A549 (cell line): ENCODE results near the gene POLR2B.

Source experiments
- CHD2 ChIP-seq: fragments of 150-350 bp; IDR thresholded peaks from 2 replicates; pipeline ENCODE4 v1.6.1; 2014; ENCODE audit warnings: low read length; ENCODE audit not compliant: partially characterized antibody
- NPAS2 ChIP-seq: fragments of 250-450 bp; sonication (Bioruptor Pico); IDR thresholded peaks from 2 replicates; pipeline ENCODE4 v1.8.0; 2022; ENCODE audit warnings: mild to moderate bottlenecking, moderate library complexity, borderline replicate concordance
- POLR2A ChIP-seq: IDR thresholded peaks from 2 replicates; pipeline ENCODE4 v1.6.1; 2012; ENCODE audit warnings: mild to moderate bottlenecking, low read length
- ZC3H11A ChIP-seq: fragments of 450-650 bp; IDR thresholded peaks from 2 replicates; pipeline ENCODE4 v1.6.1; 2014; ENCODE audit warnings: antibody characterized with exemption, mild to moderate bottlenecking
- TF ChIP-seq, protein P1 (sequence below): fragments of 450-650 bp; IDR thresholded peaks from 2 replicates; pipeline ENCODE4 v1.6.1; 2014; ENCODE audit warnings: antibody characterized with exemption
- TF ChIP-seq, protein P2 (sequence below): fragments of >200 bp; sonication (Bioruptor Twin); formaldehyde crosslinking; IDR thresholded peaks from 3 replicates; pipeline ENCODE4 v1.5.1; 2016

DNA sequence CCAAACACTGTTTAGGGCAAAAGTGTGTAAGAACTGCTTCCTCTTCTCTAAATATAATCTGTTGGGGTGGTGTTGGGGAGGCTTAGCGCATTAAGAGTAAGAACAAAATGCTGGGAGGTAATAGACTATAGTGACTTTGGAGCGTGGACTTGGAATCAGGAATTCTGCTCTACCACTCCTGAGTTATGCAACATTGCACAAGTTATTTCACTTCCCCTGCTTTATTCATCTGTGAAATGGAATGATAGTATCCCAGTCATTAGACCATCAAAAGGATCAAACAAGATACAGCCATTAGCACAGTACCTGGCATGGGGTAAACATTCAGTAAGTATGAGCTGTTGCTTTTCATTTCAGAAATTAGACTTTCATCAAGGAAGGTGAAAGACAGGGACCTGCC lies 72.8 kb downstream of the POLR2B start:
- TF ChIP-seq ZC3H11A (no peak), NPAS2 (CRISPR knock-in tag) (no peak), CHD2 (no peak), POLR2A (no peak)
- TF ChIP-seq, protein P1, sequence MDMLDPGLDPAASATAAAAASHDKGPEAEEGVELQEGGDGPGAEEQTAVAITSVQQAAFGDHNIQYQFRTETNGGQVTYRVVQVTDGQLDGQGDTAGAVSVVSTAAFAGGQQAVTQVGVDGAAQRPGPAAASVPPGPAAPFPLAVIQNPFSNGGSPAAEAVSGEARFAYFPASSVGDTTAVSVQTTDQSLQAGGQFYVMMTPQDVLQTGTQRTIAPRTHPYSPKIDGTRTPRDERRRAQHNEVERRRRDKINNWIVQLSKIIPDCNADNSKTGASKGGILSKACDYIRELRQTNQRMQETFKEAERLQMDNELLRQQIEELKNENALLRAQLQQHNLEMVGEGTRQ = no peak
- TF ChIP-seq, protein P2, sequence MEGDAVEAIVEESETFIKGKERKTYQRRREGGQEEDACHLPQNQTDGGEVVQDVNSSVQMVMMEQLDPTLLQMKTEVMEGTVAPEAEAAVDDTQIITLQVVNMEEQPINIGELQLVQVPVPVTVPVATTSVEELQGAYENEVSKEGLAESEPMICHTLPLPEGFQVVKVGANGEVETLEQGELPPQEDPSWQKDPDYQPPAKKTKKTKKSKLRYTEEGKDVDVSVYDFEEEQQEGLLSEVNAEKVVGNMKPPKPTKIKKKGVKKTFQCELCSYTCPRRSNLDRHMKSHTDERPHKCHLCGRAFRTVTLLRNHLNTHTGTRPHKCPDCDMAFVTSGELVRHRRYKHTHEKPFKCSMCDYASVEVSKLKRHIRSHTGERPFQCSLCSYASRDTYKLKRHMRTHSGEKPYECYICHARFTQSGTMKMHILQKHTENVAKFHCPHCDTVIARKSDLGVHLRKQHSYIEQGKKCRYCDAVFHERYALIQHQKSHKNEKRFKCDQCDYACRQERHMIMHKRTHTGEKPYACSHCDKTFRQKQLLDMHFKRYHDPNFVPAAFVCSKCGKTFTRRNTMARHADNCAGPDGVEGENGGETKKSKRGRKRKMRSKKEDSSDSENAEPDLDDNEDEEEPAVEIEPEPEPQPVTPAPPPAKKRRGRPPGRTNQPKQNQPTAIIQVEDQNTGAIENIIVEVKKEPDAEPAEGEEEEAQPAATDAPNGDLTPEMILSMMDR = no peak
